GM23248 (cell line): ENCODE results near the gene KCNJ1. TPM values are rescaled to one million over a fixed set of nuclear protein-coding genes. Genes with fewer than 3 reads are reported as not detected.

ENCODE experiments used
- DNase-seq: peaks from one replicate; pipeline ENCODE4 v3.0.0-alpha.2; 2015
- H2AFZ ChIP-seq: fragments of 200-600 bp; sonication (generic); 2 replicates; pipeline ENCODE4 v1.6.1; 2016; ENCODE audit warnings: antibody characterized with exemption
- H3F3A ChIP-seq: fragments of 200-600 bp; sonication (generic); 2 replicates; pipeline ENCODE4 v1.6.1; 2016; ENCODE audit warnings: mild to moderate bottlenecking, antibody characterized with exemption, mixed run types; ENCODE audit not compliant: insufficient read depth
- H3K27ac ChIP-seq: fragments of 200-600 bp; sonication (generic); 2 replicates; pipeline ENCODE4 v1.5.1; 2016; ENCODE audit warnings: mild to moderate bottlenecking
- H3K27me3 ChIP-seq: fragments of 200-600 bp; sonication (generic); replicated peaks from 2 replicates; pipeline ENCODE4 v1.6.1; 2016; ENCODE audit warnings: mild to moderate bottlenecking; ENCODE audit not compliant: insufficient read depth
- H3K36me3 ChIP-seq: fragments of 200-600 bp; sonication (generic); 2 replicates; pipeline ENCODE4 v1.6.1; 2016; ENCODE audit warnings: low read depth, mild to moderate bottlenecking
- H3K4me1 ChIP-seq: fragments of 200-600 bp; sonication (generic); 2 replicates; pipeline ENCODE4 v1.6.1; 2016; ENCODE audit warnings: mild to moderate bottlenecking; ENCODE audit not compliant: insufficient read depth
- H3K4me2 ChIP-seq: fragments of 200-600 bp; sonication (generic); one replicate; pipeline ENCODE4 v1.6.1; 2016; ENCODE audit warnings: mild to moderate bottlenecking; ENCODE audit not compliant: unreplicated experiment
- H3K4me3 ChIP-seq: fragments of 200-600 bp; sonication (generic); 2 replicates; pipeline ENCODE4 v1.5.1; 2016; ENCODE audit warnings: mild to moderate bottlenecking
- H3K79me2 ChIP-seq: fragments of 200-600 bp; sonication (generic); 2 replicates; pipeline ENCODE4 v1.6.1; 2016; ENCODE audit warnings: mild to moderate bottlenecking; ENCODE audit not compliant: insufficient read depth
- H3K9ac ChIP-seq: fragments of 200-600 bp; sonication (generic); 2 replicates; pipeline ENCODE4 v1.6.1; 2016; ENCODE audit warnings: mild to moderate bottlenecking
- H3K9me2 ChIP-seq: fragments of 200-600 bp; sonication (generic); 2 replicates; pipeline ENCODE4 v1.6.1; 2016; ENCODE audit warnings: mixed run types, mild to moderate bottlenecking, moderate library complexity; ENCODE audit not compliant: insufficient read depth
- H3K9me3 ChIP-seq: fragments of 200-600 bp; sonication (generic); one replicate; pipeline ENCODE4 v1.6.1; 2017; ENCODE audit warnings: low read depth
- H4K20me1 ChIP-seq: fragments of 200-600 bp; sonication (generic); 2 replicates; pipeline ENCODE4 v1.6.0; 2016; ENCODE audit not compliant: insufficient read depth
- EZH2 ChIP-seq: fragments of 200-600 bp; sonication (generic); IDR thresholded peaks from 2 replicates; pipeline ENCODE4 v1.6.1; 2018; ENCODE audit warnings: antibody characterized with exemption, mild to moderate bottlenecking; ENCODE audit not compliant: insufficient read depth, poor library complexity, severe bottlenecking
- EZH2phosphoT487 ChIP-seq: fragments of 200-600 bp; sonication (generic); IDR thresholded peaks from 2 replicates; pipeline ENCODE4 v1.6.1; 2018; ENCODE audit warnings: antibody characterized with exemption, moderate library complexity, mild to moderate bottlenecking, low read depth; ENCODE audit not compliant: insufficient read depth
- WGBS, 2 experiments: methylation state at CpG; one replicate each; pipeline ENCODE4 v1.1.6; 2015 to 2017; ENCODE audit warnings: low lambda C conversion rate in 2 of 2, low coverage in 1 of 2; ENCODE audit errors: missing lambda C conversion rate in 2 of 2; 5-methylcytosine and 5-hydroxymethylcytosine counted together
- in situ Hi-C: fragments of 300-500 bp; cut with MboI; formaldehyde crosslinking; loops from 2 replicates; pipeline ENCODE4 v1.15.0; 2020
- polyA plus RNA-seq: library from polyadenylated mRNA; unstranded; fragments of >200 nt; fragmentation: Nextera tagmentation; extraction: Ambion mirVana; gene quantifications from 2 replicates; pipeline ENCODE4 v1.2.1, GENCODE V29; 2016
- total RNA-seq: library from RNA; depleted of rRNA; stranded (reverse); fragments of >200 nt; shearing (Covaris generic); gene quantifications from 2 replicates; pipeline ENCODE4 v1.2.3, GENCODE V29; 2014; rRNA removed

Gene KCNJ1
- total and polyA plus RNA-seq, 2 experiments from 2014 or later, result not detected

DNA sequence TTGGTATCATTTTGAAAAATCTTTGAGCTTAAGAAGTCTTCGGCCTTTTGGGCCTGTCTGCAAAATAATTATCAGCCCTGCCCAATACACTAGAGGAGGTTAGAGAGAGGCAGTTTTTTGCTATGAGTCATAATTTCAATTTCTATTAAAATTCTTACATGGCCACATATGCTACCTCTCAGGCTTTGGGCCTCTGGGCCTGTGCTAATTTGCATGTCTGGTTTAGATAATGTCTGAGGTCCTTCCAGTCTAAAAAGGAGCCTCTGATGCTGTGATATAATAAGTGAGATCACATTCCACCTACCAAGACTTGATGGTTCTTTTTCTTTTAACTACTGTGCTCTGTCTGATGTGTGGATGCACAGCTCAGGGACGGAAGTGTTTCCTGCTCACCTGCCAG lies 70.8 kb downstream of the KCNJ1 start:
- no peak overlapping the region for H2AFZ ChIP-seq
- peak; percentile 62 for DNase-seq
- in situ Hi-C loops, result no loop called here
- no peak overlapping the region for H3K4me3 ChIP-seq
- TF ChIP-seq EZH2 (no peak), EZH2phosphoT487 (no peak)
- H3K79me2 ChIP-seq, result no peaks in the 10 kb centered on the region
- H3K27me3 ChIP-seq, result no peaks in the 10 kb centered on the region
- no peaks in the 10 kb centered on the region for H3K9me3 ChIP-seq
- peaks cover 6% of the 10 kb centered on the region for H3K36me3 ChIP-seq
- H3F3A ChIP-seq, result peaks cover 9% of the 10 kb centered on the region; the same call in 1 of the 2 replicates
- H3K4me1 ChIP-seq, result peaks cover 9% of the 10 kb centered on the region; the same call in 1 of the 2 replicates
- WGBS, 2 experiments, result 97 to 100% methylated on average over 2 of the region's 2 CpGs
- no peak overlapping the region for H3K4me2 ChIP-seq
- H3K9ac ChIP-seq, result no peak overlapping the region
- no peaks in the 10 kb centered on the region for H3K9me2 ChIP-seq
- no peak overlapping the region; the same call in 1 of the 2 replicates for H3K27ac ChIP-seq
- no peaks in the 10 kb centered on the region for H4K20me1 ChIP-seq

DNA sequence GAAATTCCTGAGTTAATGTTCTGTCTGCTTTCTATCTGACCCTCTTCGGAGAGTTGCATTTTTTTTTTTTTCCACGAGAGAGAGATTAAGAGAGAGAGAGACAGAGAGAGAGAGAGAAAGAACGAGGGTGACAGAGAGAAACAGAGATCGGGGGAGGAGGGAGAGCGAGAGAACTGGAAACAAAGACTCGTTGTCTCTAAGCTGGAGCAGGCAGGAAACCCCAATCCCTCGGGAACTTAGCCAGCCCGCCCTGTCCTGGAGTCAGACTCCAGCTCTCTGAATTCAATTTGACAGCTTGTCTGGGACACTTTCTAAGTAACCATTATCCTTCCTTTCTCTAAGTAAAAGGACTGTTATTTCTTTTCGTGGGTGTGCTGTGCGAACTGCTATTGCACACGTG lies 76.9 kb downstream of the KCNJ1 start:
- H3K36me3 ChIP-seq, result 0 out of 2 replicates have a peak, but pooled peaks cover 10% of the 10 kb centered on the region
- TF ChIP-seq EZH2phosphoT487 (no peak), EZH2 (no peak)
- in situ Hi-C loops, result no loop called here
- H3K79me2 ChIP-seq, result no peaks in the 10 kb centered on the region
- 0 out of 2 replicates have a peak overlapping the region, but pooled peaks have one; percentile 11 for H3K4me3 ChIP-seq
- H3K4me1 ChIP-seq, result peaks cover 9% of the 10 kb centered on the region
- H3K9me3 ChIP-seq, result no peaks in the 10 kb centered on the region
- H3K9ac ChIP-seq, result peak overlapping the region; percentile 36; the same call in 1 of the 2 replicates
- H3K27ac ChIP-seq, result 0 out of 2 replicates have a peak overlapping the region, but pooled peaks have one; percentile 15
- H3K9me2 ChIP-seq, result no peaks in the 10 kb centered on the region
- H3F3A ChIP-seq, result no peaks in the 10 kb centered on the region
- H4K20me1 ChIP-seq, result no peaks in the 10 kb centered on the region
- DNase-seq, result peak; percentile 48
- 16 to 17% methylated on average over 11 of the region's 11 CpGs for WGBS, 2 experiments
- H3K4me2 ChIP-seq, result peak overlapping the region; percentile 61
- peak overlapping the region; percentile 41; the same call in 1 of the 2 replicates for H2AFZ ChIP-seq
- no peaks in the 10 kb centered on the region for H3K27me3 ChIP-seq

GRCh38 chr11:128789497-128790150 lies 77.5 kb downstream of the KCNJ1 start:
- Histone ChIP-seq H3K4me2 (peak overlapping the region; percentile 61), H4K20me1 (no peaks in the 10 kb centered on the region), H3K9ac (peak overlapping the region; percentile 36; the same call in 1 of the 2 replicates), H3K9me3 (no peaks in the 10 kb centered on the region), H3F3A (no peaks in the 10 kb centered on the region), H3K27me3 (no peaks in the 10 kb centered on the region), H3K36me3 (0 out of 2 replicates have a peak, but pooled peaks cover 10% of the 10 kb centered on the region), H3K9me2 (no peaks in the 10 kb centered on the region), H3K79me2 (no peaks in the 10 kb centered on the region), H3K4me1 (peaks cover 9% of the 10 kb centered on the region), H3K27ac (0 out of 2 replicates have a peak overlapping the region, but pooled peaks have one; percentile 15), H3K4me3 (no peak overlapping the region), H2AFZ (peak overlapping the region; percentile 41; the same call in 1 of the 2 replicates)
- TF ChIP-seq EZH2phosphoT487 (no peak), EZH2 (no peak)
- WGBS, 2 experiments, result 88 to 91% methylated on average over 17 of the region's 17 CpGs
- DNase-seq, result no peak
- in situ Hi-C loops, result no loop called here

Other genes with a start within 250 kb of the KCNJ1 start
- 12.1 and 22.3 TPM in 2 replicates for gene FLI1, start 173.2 kb downstream of the KCNJ1 start, total RNA-seq
- 15.5 and 16.8 TPM in 2 replicates for gene FLI1, start 173.2 kb downstream of the KCNJ1 start, polyA plus RNA-seq
- gene KCNJ5, start 24.1 kb upstream of the KCNJ1 start, total RNA-seq, result under 0.01 TPM in 1 of 2 replicates, not detected in the other
- gene KCNJ5, start 24.1 kb upstream of the KCNJ1 start, polyA plus RNA-seq, result not detected in 2 replicates
- gene TP53AIP1, start 75.6 kb upstream of the KCNJ1 start, total RNA-seq, result not detected in 2 replicates
- gene TP53AIP1, start 75.6 kb upstream of the KCNJ1 start, polyA plus RNA-seq, result not detected in 2 replicates